ENCODE measurements around the gene PROZ.
A peak's percentile ranks its signal among the peaks of the same experiment; 100 is the strongest.

The PROZ gene

GRCh38 chr13:113149711-113150549, 8.5 kb upstream of the PROZ start:
- H3K36me3 ChIP-seq (ENCODE audit: control insufficient read depth, insufficient read depth, low read length), result no peaks in the 10 kb centered on the region
- H3K27me3 ChIP-seq (ENCODE audit: control insufficient read depth, insufficient read depth, low read length), result no peaks in the 10 kb centered on the region
- H3K4me1 ChIP-seq (ENCODE audit: control insufficient read depth, insufficient read depth, low read length), result peaks cover 6% of the 10 kb centered on the region
- H3K9ac ChIP-seq (ENCODE audit: low read length), result no peak overlapping the region
- H3K4me3 ChIP-seq (ENCODE audit: low read length), result no peak overlapping the region
- H3K27ac ChIP-seq (ENCODE audit: low read depth, low read length), result no peak overlapping the region

DNA sequence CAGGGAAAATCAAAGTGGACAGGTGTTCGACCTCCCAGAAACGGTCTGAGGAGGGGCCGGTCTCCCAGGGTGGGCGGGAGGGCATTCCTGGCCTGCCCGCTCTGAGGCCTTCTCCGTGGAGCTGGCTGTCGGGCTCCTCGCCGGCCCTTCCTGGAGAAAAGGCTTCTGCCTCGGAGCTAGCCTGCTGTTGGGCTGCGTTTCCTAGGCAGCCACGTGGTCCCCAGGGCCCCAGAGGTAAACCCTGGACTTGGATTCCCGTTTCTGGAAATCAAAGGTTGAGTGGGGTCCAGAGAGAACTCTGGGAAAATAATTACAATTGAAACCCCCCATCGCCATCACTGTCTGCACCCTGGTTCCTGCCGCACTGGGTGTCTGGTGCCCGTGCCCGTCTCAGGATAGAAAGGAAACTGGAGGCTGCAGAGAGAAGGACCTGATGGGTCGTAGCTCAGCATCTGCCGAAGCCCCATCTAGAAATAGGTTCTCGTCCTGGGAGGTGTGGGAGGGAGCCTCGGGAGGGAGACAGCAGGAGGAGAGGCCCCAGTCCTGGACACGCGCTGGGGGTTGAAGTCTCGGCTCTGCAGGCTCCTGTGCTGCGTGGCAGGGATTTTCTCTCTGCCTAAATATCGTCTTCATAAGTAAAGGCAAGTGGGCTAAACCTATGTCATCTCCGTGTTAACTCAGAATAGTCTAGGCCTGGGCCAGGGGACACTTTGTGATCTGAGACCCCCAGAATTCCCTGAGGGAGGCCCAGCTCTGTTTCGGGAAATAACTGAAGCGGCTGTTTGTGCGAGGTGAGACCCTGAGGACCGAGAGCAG, 7.7 kb upstream of the PROZ start:
- no peak overlapping the region for H3K4me3 ChIP-seq (ENCODE audit: low read length)

GRCh38 chr13:113151745-113152690, 6.4 kb upstream of the PROZ start:
- Histone ChIP-seq H3K4me1 (ENCODE audit: control insufficient read depth, insufficient read depth, low read length) (peaks cover 6% of the 10 kb centered on the region), H3K4me3 (ENCODE audit: low read length) (no peak overlapping the region), H3K36me3 (ENCODE audit: control insufficient read depth, insufficient read depth, low read length) (no peaks in the 10 kb centered on the region), H3K9ac (ENCODE audit: low read length) (no peak overlapping the region), H3K27me3 (ENCODE audit: control insufficient read depth, insufficient read depth, low read length) (no peaks in the 10 kb centered on the region), H3K27ac (ENCODE audit: low read depth, low read length) (no peak overlapping the region)

More for the DNA sequence above, 7.7 kb upstream of the PROZ start:
- no peaks in the 10 kb centered on the region for H3K36me3 ChIP-seq (ENCODE audit: control insufficient read depth, insufficient read depth, low read length)
- H3K4me1 ChIP-seq (ENCODE audit: control insufficient read depth, insufficient read depth, low read length), result peaks cover 6% of the 10 kb centered on the region
- H3K27ac ChIP-seq (ENCODE audit: low read depth, low read length), result no peak overlapping the region
- no peaks in the 10 kb centered on the region for H3K27me3 ChIP-seq (ENCODE audit: control insufficient read depth, insufficient read depth, low read length)
- no peak overlapping the region for H3K9ac ChIP-seq (ENCODE audit: low read length)

GRCh38 chr13:113152691-113152983, 5.8 kb upstream of the PROZ start:
- Histone ChIP-seq H3K27ac (ENCODE audit: low read depth, low read length) (no peak overlapping the region), H3K9ac (ENCODE audit: low read length) (no peak overlapping the region), H3K4me1 (ENCODE audit: control insufficient read depth, insufficient read depth, low read length) (peaks cover 6% of the 10 kb centered on the region), H3K36me3 (ENCODE audit: control insufficient read depth, insufficient read depth, low read length) (no peaks in the 10 kb centered on the region), H3K4me3 (ENCODE audit: low read length) (peak overlapping the region; percentile 76), H3K27me3 (ENCODE audit: control insufficient read depth, insufficient read depth, low read length) (no peaks in the 10 kb centered on the region)

DNA sequence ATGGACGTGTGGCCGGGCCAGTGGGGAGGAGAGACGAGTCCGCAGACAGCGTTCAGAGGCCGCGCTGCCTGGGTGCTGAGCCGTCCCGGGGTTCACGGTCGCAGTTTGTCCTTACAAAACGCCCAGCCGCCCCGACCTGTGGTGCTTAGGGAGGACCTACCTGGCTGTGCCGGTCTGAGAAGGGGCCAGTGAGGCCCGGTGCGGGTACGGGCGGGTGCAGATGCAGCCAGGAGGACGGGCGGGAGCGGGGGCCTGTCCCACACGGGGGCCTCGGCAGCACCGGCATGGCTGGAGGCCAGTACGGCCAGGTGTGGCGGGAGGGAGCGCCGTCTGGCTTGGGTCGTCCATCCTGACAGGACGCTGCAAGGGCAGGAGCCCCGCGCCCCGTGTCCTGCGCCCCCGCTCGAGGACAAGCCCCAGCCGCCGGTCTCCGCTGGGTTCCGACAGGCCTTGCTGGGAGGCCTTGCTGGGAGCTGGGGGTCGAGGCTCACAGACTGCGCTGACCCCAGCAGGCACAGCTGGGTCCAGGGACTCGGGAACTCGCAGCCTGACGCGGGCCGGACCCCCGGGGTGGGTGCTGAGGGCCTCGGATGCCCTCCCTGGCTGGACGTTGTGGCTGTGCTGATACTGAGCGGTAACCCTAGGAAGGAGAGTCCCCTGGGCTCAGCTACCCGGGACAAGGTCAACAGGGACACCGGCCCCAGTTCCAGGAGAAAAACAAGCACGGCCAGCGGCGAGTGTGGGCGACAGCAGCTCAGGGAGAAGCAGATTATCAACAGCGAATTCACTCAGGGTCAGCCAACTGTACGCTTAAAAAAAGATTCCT, 5.3 kb upstream of the PROZ start:
- Histone ChIP-seq H3K27ac (ENCODE audit: low read depth, low read length) (peak overlapping the region; percentile 72), H3K9ac (ENCODE audit: low read length) (no peak overlapping the region), H3K4me1 (ENCODE audit: control insufficient read depth, insufficient read depth, low read length) (peaks cover 6% of the 10 kb centered on the region), H3K36me3 (ENCODE audit: control insufficient read depth, insufficient read depth, low read length) (no peaks in the 10 kb centered on the region), H3K4me3 (ENCODE audit: low read length) (peak overlapping the region; percentile 76), H3K27me3 (ENCODE audit: control insufficient read depth, insufficient read depth, low read length) (no peaks in the 10 kb centered on the region)

DNA sequence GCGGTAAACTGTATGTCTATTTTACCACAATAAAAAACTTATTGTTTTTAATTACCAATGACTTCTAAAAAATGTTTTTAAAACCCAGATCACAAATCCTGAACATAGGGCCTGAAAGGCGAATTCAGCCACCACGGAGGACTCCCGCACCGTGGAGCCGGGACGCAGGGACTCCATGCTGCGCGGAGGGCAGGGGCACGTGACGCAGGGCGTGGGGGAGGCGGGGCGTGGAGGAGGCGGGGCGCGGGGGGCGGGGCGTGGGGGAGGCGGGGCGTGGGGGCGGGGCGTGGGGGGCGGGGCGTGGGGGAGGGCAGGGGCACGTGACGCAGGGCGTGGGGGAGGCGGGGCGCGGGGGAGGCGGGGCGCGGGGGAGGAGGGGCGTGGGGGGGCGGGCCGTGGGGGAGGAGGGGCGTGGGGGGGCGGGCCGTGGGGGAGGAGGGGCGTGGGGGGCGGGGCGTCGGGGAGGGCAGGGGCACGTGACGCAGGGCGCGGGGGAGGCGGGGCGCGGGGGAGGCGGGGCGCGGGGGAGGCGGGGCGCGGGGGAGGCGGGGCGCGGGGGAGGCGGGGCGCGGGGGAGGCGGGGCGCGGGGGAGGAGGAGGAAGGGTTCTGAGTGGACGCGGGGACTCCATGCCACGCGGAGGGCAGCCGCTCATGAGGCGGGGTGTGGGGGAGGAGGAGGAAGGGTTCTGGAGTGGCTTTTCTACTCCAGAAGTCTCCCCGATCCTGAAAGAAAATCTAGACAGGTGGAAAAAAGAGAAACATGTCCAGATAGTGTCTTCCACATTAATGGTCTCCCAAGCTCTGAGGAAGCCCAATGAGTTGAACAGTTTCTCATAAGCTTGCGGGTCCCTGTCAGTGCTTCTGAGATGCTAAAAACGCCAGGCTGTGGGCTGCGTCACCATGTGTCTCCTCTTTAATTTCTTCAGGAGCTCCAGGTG, 4.4 kb upstream of the PROZ start:
- Histone ChIP-seq H3K27me3 (ENCODE audit: control insufficient read depth, insufficient read depth, low read length) (no peaks in the 10 kb centered on the region), H3K27ac (ENCODE audit: low read depth, low read length) (peak overlapping the region; percentile 72), H3K9ac (ENCODE audit: low read length) (no peak overlapping the region), H3K4me1 (ENCODE audit: control insufficient read depth, insufficient read depth, low read length) (peaks cover 6% of the 10 kb centered on the region), H3K4me3 (ENCODE audit: low read length) (peak overlapping the region; percentile 76), H3K36me3 (ENCODE audit: control insufficient read depth, insufficient read depth, low read length) (no peaks in the 10 kb centered on the region)

- H3K36me3 ChIP-seq (ENCODE audit: control insufficient read depth, insufficient read depth, low read length), result no peaks in the 10 kb centered on the region
- no peak overlapping the region for H3K27ac ChIP-seq (ENCODE audit: low read depth, low read length)
- H3K4me1 ChIP-seq (ENCODE audit: control insufficient read depth, insufficient read depth, low read length), result peaks cover 6% of the 10 kb centered on the region
- H3K27me3 ChIP-seq (ENCODE audit: control insufficient read depth, insufficient read depth, low read length), result no peaks in the 10 kb centered on the region
- H3K9ac ChIP-seq (ENCODE audit: low read length), result no peak overlapping the region
- H3K4me3 ChIP-seq (ENCODE audit: low read length), result no peak overlapping the region
Measured at GRCh38 chr13:113155201-113155600, 3.2 kb upstream of the PROZ start.

DNA sequence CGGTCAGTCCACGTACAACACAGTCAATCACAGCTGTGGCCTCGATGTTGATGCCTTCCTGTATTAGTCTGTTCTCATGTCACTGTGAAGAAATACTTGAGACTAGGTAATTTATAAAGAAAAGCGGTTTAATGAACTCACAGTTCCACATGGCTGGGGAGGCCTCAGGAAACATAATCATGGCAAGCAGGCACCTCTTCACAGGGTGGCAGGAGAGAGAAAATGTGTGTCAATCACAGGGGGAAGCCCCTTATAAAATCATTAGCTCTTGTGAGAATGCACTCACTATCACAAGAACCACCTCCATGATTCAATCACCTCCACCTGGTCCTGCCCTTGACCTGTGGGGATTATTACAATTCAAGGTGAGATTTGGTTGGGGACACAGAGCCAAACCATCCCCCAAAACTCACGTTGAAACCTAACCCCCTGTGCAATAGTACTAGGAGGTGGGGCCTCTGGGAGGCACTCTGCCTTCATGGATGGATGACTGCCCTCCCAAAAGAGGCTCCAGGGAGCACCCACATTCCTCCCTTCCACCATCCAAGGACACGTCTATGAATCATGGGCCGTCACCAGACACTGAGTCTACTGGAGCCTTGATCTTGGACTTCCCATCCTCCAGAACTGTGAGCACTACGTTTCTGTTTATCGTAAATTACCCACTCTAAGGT, 2.3 kb upstream of the PROZ start:
- Histone ChIP-seq H3K27me3 (ENCODE audit: control insufficient read depth, insufficient read depth, low read length) (no peaks in the 10 kb centered on the region), H3K36me3 (ENCODE audit: control insufficient read depth, insufficient read depth, low read length) (no peaks in the 10 kb centered on the region), H3K9ac (ENCODE audit: low read length) (no peak overlapping the region), H3K4me1 (ENCODE audit: control insufficient read depth, insufficient read depth, low read length) (peaks cover 6% of the 10 kb centered on the region), H3K27ac (ENCODE audit: low read depth, low read length) (no peak overlapping the region), H3K4me3 (ENCODE audit: low read length) (no peak overlapping the region)

DNA sequence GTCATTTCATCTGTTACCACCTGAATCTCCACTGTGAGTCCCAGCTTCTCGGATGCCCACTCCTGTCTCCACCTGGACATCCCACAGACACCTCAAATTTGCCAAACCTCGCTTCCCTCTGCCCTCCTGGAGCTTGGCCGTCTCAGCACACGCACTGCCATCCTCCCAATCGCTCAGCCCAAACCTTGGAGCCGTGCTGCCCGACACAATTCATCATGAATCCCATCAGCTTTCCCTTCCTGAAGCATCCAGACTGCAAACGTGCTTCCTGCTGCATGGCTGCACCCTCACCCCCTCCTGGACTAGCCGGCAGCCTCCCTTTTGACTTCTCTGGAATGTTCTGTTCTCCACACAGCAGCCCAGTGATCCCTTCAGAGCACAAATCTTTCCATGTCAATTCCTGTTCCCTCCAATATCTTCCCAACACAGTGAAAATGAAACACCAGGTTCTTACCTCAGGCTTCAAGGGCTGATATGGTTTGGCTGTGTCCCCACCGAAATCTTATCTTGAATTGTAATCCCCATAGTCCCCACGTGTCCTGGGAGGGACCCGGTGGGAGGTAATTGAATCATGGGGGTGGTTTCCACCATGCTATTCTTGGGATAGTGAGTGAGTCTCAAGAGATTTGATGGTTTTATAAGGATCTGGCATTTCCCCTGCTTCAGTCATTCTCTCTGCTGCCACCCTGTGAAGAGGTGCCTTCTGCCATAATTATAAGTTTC, 1.1 kb upstream of the PROZ start:
- H3K4me3 ChIP-seq (ENCODE audit: low read length), result no peak overlapping the region
- no peak overlapping the region for H3K27ac ChIP-seq (ENCODE audit: low read depth, low read length)
- peaks cover 6% of the 10 kb centered on the region for H3K4me1 ChIP-seq (ENCODE audit: control insufficient read depth, insufficient read depth, low read length)
- no peaks in the 10 kb centered on the region for H3K36me3 ChIP-seq (ENCODE audit: control insufficient read depth, insufficient read depth, low read length)
- no peak overlapping the region for H3K9ac ChIP-seq (ENCODE audit: low read length)
- no peaks in the 10 kb centered on the region for H3K27me3 ChIP-seq (ENCODE audit: control insufficient read depth, insufficient read depth, low read length)

- Histone ChIP-seq H3K36me3 (ENCODE audit: control insufficient read depth, insufficient read depth, low read length) (no peaks in the 10 kb centered on the region), H3K4me3 (ENCODE audit: low read length) (no peak overlapping the region), H3K27ac (ENCODE audit: low read depth, low read length) (no peak overlapping the region), H3K27me3 (ENCODE audit: control insufficient read depth, insufficient read depth, low read length) (peaks cover 4% of the 10 kb centered on the region), H3K4me1 (ENCODE audit: control insufficient read depth, insufficient read depth, low read length) (peaks cover 2% of the 10 kb centered on the region), H3K9ac (ENCODE audit: low read length) (no peak overlapping the region)
Measured at GRCh38 chr13:113158946-113159345, 498 bp downstream of the PROZ start.

Data from rectal smooth muscle tissue (tissue), 1 donor.